ENCODE measurements around the gene DCT. TPM values are rescaled to one million over a fixed set of nuclear protein-coding genes. Genes with fewer than 3 reads are reported as not detected.

The DCT gene
- total and polyA plus RNA-seq, 9 donors: 0.09 to 12.2 (median 0.29) TPM

DNA sequence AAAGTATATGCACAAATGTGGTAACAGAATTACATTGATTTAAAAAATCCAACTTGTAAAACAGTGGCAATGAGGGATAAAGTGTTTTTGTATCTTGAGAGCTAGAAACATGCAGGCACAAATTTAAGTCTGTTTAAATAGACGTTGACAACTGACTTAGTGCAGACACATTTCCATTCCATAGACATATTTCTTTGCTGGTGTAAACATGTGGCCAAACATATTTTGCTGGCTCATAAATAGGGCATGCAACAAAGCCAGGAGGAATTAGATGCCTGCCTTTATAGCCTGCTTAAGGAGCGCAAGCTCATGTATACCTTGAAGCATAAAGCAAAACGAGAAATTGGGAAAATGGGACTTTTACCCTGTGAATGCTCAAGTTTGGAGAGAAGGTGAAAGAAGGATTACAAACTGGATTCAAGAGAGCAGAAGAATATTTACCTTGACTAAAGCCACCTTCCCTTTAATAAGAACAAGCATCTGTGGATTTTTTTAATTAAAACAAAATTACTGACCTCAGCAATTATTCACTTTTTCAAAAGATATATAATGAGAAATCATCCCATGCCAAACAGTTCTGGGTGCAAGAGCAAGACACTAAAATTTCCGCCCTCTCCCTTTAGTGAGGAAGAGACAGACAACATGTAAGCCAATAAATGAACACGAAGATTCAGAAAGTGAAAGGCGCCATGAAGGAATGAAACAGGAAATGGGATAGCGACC is 71.0 kb downstream of the DCT start:
- Histone ChIP-seq H3K4me3 (ENCODE audit: low read length) (no peak overlapping the region), H3K27me3 (ENCODE audit: control insufficient read depth, insufficient read depth, low read length) (no peaks in the 10 kb centered on the region), H3K4me1 (ENCODE audit: control insufficient read depth, insufficient read depth, low read length) (peaks cover 2% of the 10 kb centered on the region), H3K36me3 (ENCODE audit: control insufficient read depth, insufficient read depth, low read length) (no peaks in the 10 kb centered on the region), H3K9me3 (replicated peaks; ENCODE audit: control insufficient read depth, low read depth, low read length) (no peaks in the 10 kb centered on the region), H3K27ac (ENCODE audit: low read length) (no peak overlapping the region)
- DNase-seq: no peak
- WGBS (ENCODE audit: insufficient coverage): 81% methylated on average over 4 of the region's 7 CpGs

GRCh38 chr13:94400874-94401273 is 78.6 kb downstream of the DCT start:
- no peak for DNase-seq
- Histone ChIP-seq H3K9me3 (replicated peaks; ENCODE audit: control insufficient read depth, low read depth, low read length) (no peaks in the 10 kb centered on the region), H3K27me3 (ENCODE audit: control insufficient read depth, insufficient read depth, low read length) (no peaks in the 10 kb centered on the region), H3K36me3 (ENCODE audit: control insufficient read depth, insufficient read depth, low read length) (no peaks in the 10 kb centered on the region), H3K4me3 (ENCODE audit: low read length) (no peak overlapping the region), H3K27ac (ENCODE audit: low read length) (no peak overlapping the region), H3K4me1 (ENCODE audit: control insufficient read depth, insufficient read depth, low read length) (no peaks in the 10 kb centered on the region)
- WGBS (ENCODE audit: insufficient coverage): 100% methylated on average over 1 of the region's 4 CpGs

- Histone ChIP-seq H3K27me3 (ENCODE audit: control insufficient read depth, insufficient read depth, low read length) (no peaks in the 10 kb centered on the region), H3K4me1 (ENCODE audit: control insufficient read depth, insufficient read depth, low read length) (no peaks in the 10 kb centered on the region), H3K9me3 (replicated peaks; ENCODE audit: control insufficient read depth, low read depth, low read length) (no peaks in the 10 kb centered on the region), H3K36me3 (ENCODE audit: control insufficient read depth, insufficient read depth, low read length) (no peaks in the 10 kb centered on the region), H3K4me3 (ENCODE audit: low read length) (no peak overlapping the region), H3K27ac (ENCODE audit: low read length) (no peak overlapping the region)
- DNase-seq: no peak
Observed at GRCh38 chr13:94399812-94400211, 79.7 kb downstream of the DCT start.

- Histone ChIP-seq H3K27ac (ENCODE audit: low read length) (no peak overlapping the region), H3K4me1 (ENCODE audit: control insufficient read depth, insufficient read depth, low read length) (no peaks in the 10 kb centered on the region), H3K36me3 (ENCODE audit: control insufficient read depth, insufficient read depth, low read length) (no peaks in the 10 kb centered on the region), H3K4me3 (ENCODE audit: low read length) (no peak overlapping the region), H3K9me3 (replicated peaks; ENCODE audit: control insufficient read depth, low read depth, low read length) (no peaks in the 10 kb centered on the region), H3K27me3 (ENCODE audit: control insufficient read depth, insufficient read depth, low read length) (no peaks in the 10 kb centered on the region)
- no peak for DNase-seq
- 90% methylated on average over 2 of the region's 5 CpGs for WGBS (ENCODE audit: insufficient coverage)
Observed at GRCh38 chr13:94395860-94396259, 83.6 kb downstream of the DCT start.

GRCh38 chr13:94394723-94395122 is 84.8 kb downstream of the DCT start:
- 75% methylated on average over 2 of the region's 4 CpGs for WGBS (ENCODE audit: insufficient coverage)
- no peaks in the 10 kb centered on the region for H3K36me3 ChIP-seq (ENCODE audit: control insufficient read depth, insufficient read depth, low read length)
- H3K27ac ChIP-seq (ENCODE audit: low read length): no peak overlapping the region
- no peak overlapping the region for H3K4me3 ChIP-seq (ENCODE audit: low read length)
- H3K4me1 ChIP-seq (ENCODE audit: control insufficient read depth, insufficient read depth, low read length): no peaks in the 10 kb centered on the region
- H3K9me3 ChIP-seq (replicated peaks; ENCODE audit: control insufficient read depth, low read depth, low read length): no peaks in the 10 kb centered on the region
- no peak for DNase-seq
- no peaks in the 10 kb centered on the region for H3K27me3 ChIP-seq (ENCODE audit: control insufficient read depth, insufficient read depth, low read length)

DNA sequence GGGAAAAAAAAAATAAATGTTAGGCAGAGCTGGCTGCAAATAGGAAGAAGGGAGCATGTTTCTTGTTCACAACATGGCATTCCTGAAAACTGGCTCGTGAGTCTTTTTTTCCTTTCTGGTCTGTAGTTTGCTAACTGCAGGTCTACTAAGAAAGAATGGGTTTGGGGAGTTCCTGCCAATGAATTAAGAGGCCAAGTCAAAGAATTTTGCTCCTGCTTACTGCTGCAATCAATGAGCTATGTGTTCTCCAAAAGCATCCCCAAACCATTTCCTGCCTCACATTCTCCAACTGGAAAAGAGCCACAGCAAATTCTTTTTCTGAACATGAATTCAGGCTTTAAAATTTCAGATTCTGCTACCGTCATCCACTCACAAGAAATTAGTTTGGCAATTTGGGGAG is 88.6 kb downstream of the DCT start:
- no peaks in the 10 kb centered on the region for H3K9me3 ChIP-seq (replicated peaks; ENCODE audit: control insufficient read depth, low read depth, low read length)
- H3K36me3 ChIP-seq (ENCODE audit: control insufficient read depth, insufficient read depth, low read length): no peaks in the 10 kb centered on the region
- 55% methylated on average over 1 of the region's 2 CpGs for WGBS (ENCODE audit: insufficient coverage)
- H3K27me3 ChIP-seq (ENCODE audit: control insufficient read depth, insufficient read depth, low read length): no peaks in the 10 kb centered on the region
- no peak overlapping the region for H3K4me3 ChIP-seq (ENCODE audit: low read length)
- no peaks in the 10 kb centered on the region for H3K4me1 ChIP-seq (ENCODE audit: control insufficient read depth, insufficient read depth, low read length)
- DNase-seq: peak; percentile 75
- H3K27ac ChIP-seq (ENCODE audit: low read length): no peak overlapping the region

- WGBS (ENCODE audit: insufficient coverage): 22% methylated on average over 3 of the region's 7 CpGs
- Histone ChIP-seq H3K27ac (ENCODE audit: low read length) (no peak overlapping the region), H3K9me3 (replicated peaks; ENCODE audit: control insufficient read depth, low read depth, low read length) (no peaks in the 10 kb centered on the region), H3K4me1 (ENCODE audit: control insufficient read depth, insufficient read depth, low read length) (no peaks in the 10 kb centered on the region), H3K36me3 (ENCODE audit: control insufficient read depth, insufficient read depth, low read length) (no peaks in the 10 kb centered on the region), H3K4me3 (ENCODE audit: low read length) (no peak overlapping the region), H3K27me3 (ENCODE audit: control insufficient read depth, insufficient read depth, low read length) (no peaks in the 10 kb centered on the region)
- no peak for DNase-seq
Observed at GRCh38 chr13:94389604-94390351, 89.7 kb downstream of the DCT start.

DNA sequence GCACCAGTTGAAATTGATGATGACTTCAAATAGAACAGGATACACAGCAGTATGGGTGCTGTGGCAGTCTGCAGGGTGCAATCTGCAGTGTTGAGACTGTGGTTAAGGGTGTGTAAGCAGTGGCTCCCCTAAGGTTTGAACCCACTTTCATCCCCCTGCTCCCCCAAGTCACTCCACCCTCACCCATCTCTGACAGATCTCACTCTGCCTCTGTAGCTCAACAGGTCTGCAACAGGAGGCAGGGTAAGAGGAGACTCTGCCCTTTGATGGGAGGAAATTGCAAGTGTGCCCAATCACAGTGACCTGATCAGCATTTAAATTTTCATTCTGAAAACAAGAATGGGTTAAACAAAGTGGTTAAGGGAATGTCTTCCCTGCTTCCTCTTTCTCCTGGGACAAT is 92.4 kb downstream of the DCT start:
- H3K4me1 ChIP-seq (ENCODE audit: control insufficient read depth, insufficient read depth, low read length): no peaks in the 10 kb centered on the region
- no peak overlapping the region for H3K27ac ChIP-seq (ENCODE audit: low read length)
- H3K27me3 ChIP-seq (ENCODE audit: control insufficient read depth, insufficient read depth, low read length): peaks cover 2% of the 10 kb centered on the region

More for the DNA sequence above, 92.4 kb downstream of the DCT start:
- no peaks in the 10 kb centered on the region for H3K36me3 ChIP-seq (ENCODE audit: control insufficient read depth, insufficient read depth, low read length)
- H3K9me3 ChIP-seq (replicated peaks; ENCODE audit: control insufficient read depth, low read depth, low read length): no peaks in the 10 kb centered on the region
- no peak overlapping the region for H3K4me3 ChIP-seq (ENCODE audit: low read length)
- DNase-seq: no peak

Other genes starting within 250 kb of the DCT start
- 11.7 TPM for gene TGDS, start 116.5 kb upstream of the DCT start, total RNA-seq
- 10 to 100 TPM in 6 of 8 donors, 1 to 10 TPM in 2; 9.0 to 11.9 (median 10.4) TPM for gene TGDS, start 116.5 kb upstream of the DCT start, polyA plus RNA-seq (ENCODE audit: insufficient read depth in 1 of 8, insufficient read length in 8 of 8, low replicate concordance in 1 of 8)
- 7.4 TPM for gene GPR180, start 122.2 kb upstream of the DCT start, total RNA-seq
- gene GPR180, start 122.2 kb upstream of the DCT start, polyA plus RNA-seq (ENCODE audit: insufficient read depth in 1 of 8, insufficient read length in 8 of 8, low replicate concordance in 1 of 8): 1 to 10 TPM; 4.7 to 9.3 (median 6.7) TPM
- not detected for gene SOX21, start 232.9 kb upstream of the DCT start, total RNA-seq
- gene SOX21, start 232.9 kb upstream of the DCT start, polyA plus RNA-seq (ENCODE audit: insufficient read depth in 1 of 8, insufficient read length in 8 of 8, low replicate concordance in 1 of 8): 1 to 10 TPM in 1 of 8 donors, under 1 TPM in 3, not detected in 4; 0.04 to 2.5 (median 0.07) TPM